ENCODE measurements around the gene SMIM41.

GRCh38 chr12:52151837-52152783, 72.6 kb downstream of the SMIM41 start:
- TF ChIP-seq POLR2A (IDR thresholded peaks at IDR 0.05) (peak in 1 of 4 donors; percentile 31), CTCF (IDR thresholded peaks at IDR 0.05) (peak; percentile 95 to 98 (median 97))
